HG03025 (cell line): ENCODE measurements around the gene ADCY3.

Experiments used
- ATAC-seq: cut with Tn5 transposase; IDR thresholded peaks from one replicate; pipeline ENCODE4 v1.9.1; 2021; ENCODE audit warnings: mild to moderate bottlenecking, moderate library complexity; ENCODE audit not compliant: unreplicated experiment, low FRiP score

The ADCY3 gene

GRCh38 chr2:24787532-24787931, 132.5 kb downstream of the ADCY3 start:
- no peak for ATAC-seq

GRCh38 chr2:24785671-24786321, 134.2 kb downstream of the ADCY3 start:
- ATAC-seq = no peak

GRCh38 chr2:24783641-24784040, 136.4 kb downstream of the ADCY3 start:
- ATAC-seq = no peak

- no peak for ATAC-seq
These were observed 140.9 kb downstream of the ADCY3 start for GRCh38 chr2:24779116-24779515.

GRCh38 chr2:24774373-24774772, 145.7 kb downstream of the ADCY3 start:
- no peak for ATAC-seq

GRCh38 chr2:24771764-24772586, 148.1 kb downstream of the ADCY3 start:
- no peak for ATAC-seq

GRCh38 chr2:24771061-24771460, 149.0 kb downstream of the ADCY3 start:
- ATAC-seq = no peak
